MCF 10A (cell line): ENCODE measurements around the gene CEP350. TPM values are rescaled to one million over a fixed set of nuclear protein-coding genes. Genes with fewer than 3 reads are reported as not detected.

Experiments used
- BruUV-seq: library from RNA; stranded (reverse); fragments of 400-500 nt; replicated peaks from 2 replicates; lab custom pipeline; 2021; lab: Mats Ljungman, UMichigan
- CTCF ChIA-PET: fragments of 300-600 bp; sonication (Branson Sonifier 250); formaldehyde crosslinking; extraction: SDS; loops from one replicate; lab custom pipeline; 2021; ENCODE audit warnings: antibody characterized with exemption, inconsistent platforms; lab: Yijun Ruan, JAX
- POLR2A ChIA-PET: fragments of 300-600, 350-650 bp; sonication (Branson Sonifier 250); formaldehyde crosslinking; extraction: SDS; loops from one replicate; lab custom pipeline; 2020; ENCODE audit warnings: antibody characterized with exemption, inconsistent platforms; lab: Yijun Ruan, JAX
- DNase-seq: peaks from one replicate; pipeline ENCODE4 v3.0.0-alpha.2; 2018; ENCODE audit not compliant: unreplicated experiment
- H3K27ac Mint-ChIP-seq: one replicate; pipeline ENCODE4 v1.8.0; 2022; ENCODE audit warnings: mild to moderate bottlenecking, low read depth, mixed read lengths; ENCODE audit not compliant: unreplicated experiment
- H3K27me3 Mint-ChIP-seq: one replicate; pipeline ENCODE4 v1.8.0; 2022; ENCODE audit warnings: mixed read lengths; ENCODE audit not compliant: insufficient read depth, unreplicated experiment
- H3K36me3 Mint-ChIP-seq: one replicate; pipeline ENCODE4 v1.8.0; 2022; ENCODE audit warnings: mild to moderate bottlenecking, moderate library complexity, mixed read lengths; ENCODE audit not compliant: insufficient read depth, unreplicated experiment
- H3K4me1 Mint-ChIP-seq: one replicate; pipeline ENCODE4 v1.8.0; 2022; ENCODE audit warnings: mixed read lengths; ENCODE audit not compliant: insufficient read depth, unreplicated experiment
- H3K4me3 Mint-ChIP-seq: one replicate; pipeline ENCODE4 v1.8.0; 2022; ENCODE audit warnings: mild to moderate bottlenecking, moderate library complexity, mixed read lengths; ENCODE audit not compliant: unreplicated experiment
- H3K9me3 Mint-ChIP-seq: one replicate; pipeline ENCODE4 v1.8.0; 2022; ENCODE audit warnings: mixed read lengths; ENCODE audit not compliant: unreplicated experiment
- intact Hi-C: fragments of 100-400 bp; cut with micrococcal nuclease; formaldehyde crosslinking; loops from 2 replicates; pipeline ENCODE4 v1.14.1; 2022
- total RNA-seq: library from RNA; stranded (reverse); gene quantifications from 2 replicates; pipeline ENCODE4 v1.2.3, GENCODE V29; 2022
- TF ChIP-seq, protein P1 (sequence below): fragments of 200-600 bp; IDR thresholded peaks from one replicate; pipeline ENCODE4 v1.8.0; 2022; ENCODE audit warnings: antibody characterized with exemption, mild to moderate bottlenecking; ENCODE audit not compliant: unreplicated experiment

Gene CEP350
- total RNA-seq, 1 experiment from 2014 or later: 56.4 TPM

DNA sequence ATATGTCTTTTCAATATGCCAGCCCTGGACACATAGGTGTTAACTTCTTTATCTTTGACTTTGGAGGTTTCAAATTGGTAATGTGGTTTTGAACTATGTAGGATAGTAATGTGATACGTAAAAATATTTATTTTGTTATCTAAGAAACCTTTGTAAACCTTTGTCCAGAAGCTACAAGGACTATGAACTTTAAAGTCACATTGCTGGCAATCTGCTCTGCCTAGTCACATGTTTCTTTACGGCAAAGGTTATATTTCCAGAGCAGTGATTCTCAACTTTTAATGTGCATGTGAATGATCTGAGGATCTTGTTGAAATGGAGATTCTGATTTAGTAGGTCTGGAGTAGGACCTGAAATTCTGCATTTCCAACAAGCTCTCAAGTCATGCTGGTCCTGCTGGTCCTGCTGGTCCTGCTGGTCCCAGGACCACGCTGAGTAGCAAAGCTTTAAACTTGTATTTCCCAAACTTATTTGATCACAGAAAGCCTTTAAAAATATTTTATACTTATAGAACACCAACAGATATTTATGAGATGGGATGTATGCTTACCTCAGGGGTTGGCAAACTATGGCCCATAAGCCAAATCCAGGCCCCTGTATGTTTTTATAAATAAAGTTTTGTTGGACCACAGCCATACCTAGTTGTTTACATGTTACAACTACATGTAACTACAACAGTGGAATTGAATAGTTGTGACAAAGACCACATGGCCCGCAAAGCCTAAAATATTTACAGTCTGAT lies 142.1 kb downstream of the CEP350 start:
- TF ChIP-seq, protein P1, sequence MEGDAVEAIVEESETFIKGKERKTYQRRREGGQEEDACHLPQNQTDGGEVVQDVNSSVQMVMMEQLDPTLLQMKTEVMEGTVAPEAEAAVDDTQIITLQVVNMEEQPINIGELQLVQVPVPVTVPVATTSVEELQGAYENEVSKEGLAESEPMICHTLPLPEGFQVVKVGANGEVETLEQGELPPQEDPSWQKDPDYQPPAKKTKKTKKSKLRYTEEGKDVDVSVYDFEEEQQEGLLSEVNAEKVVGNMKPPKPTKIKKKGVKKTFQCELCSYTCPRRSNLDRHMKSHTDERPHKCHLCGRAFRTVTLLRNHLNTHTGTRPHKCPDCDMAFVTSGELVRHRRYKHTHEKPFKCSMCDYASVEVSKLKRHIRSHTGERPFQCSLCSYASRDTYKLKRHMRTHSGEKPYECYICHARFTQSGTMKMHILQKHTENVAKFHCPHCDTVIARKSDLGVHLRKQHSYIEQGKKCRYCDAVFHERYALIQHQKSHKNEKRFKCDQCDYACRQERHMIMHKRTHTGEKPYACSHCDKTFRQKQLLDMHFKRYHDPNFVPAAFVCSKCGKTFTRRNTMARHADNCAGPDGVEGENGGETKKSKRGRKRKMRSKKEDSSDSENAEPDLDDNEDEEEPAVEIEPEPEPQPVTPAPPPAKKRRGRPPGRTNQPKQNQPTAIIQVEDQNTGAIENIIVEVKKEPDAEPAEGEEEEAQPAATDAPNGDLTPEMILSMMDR: no peak
- DNase-seq: no peak
- peaks cover 22% of the 10 kb centered on the region for H3K4me1 Mint-ChIP-seq
- H3K27me3 Mint-ChIP-seq: no peaks in the 10 kb centered on the region
- POLR2A ChIA-PET: interaction anchor here (0.7 to 1.6 kb wide), 5 partner anchors 10 to 282 kb away, joined by 3 to 6 read pairs (median 3); no protein-coding TSS in a partner anchor
- no peaks in the 10 kb centered on the region for H3K9me3 Mint-ChIP-seq
- H3K4me3 Mint-ChIP-seq: no peak overlapping the region
- intact Hi-C loops: loop anchor here (5.0 kb wide), 1 partner anchor 214 kb away; the partner anchor contains the start of gene TOR1AIP1
- BruUV-seq: no TSS peak
- H3K27ac Mint-ChIP-seq: no peak overlapping the region
- CTCF ChIA-PET: interaction anchor here (0.6 to 3.5 kb wide), 5 partner anchors 11 to 1097 kb away, joined by 3 to 29 read pairs (median 4); no protein-coding TSS in a partner anchor
- peaks cover 83% of the 10 kb centered on the region for H3K36me3 Mint-ChIP-seq

- BruUV-seq: no TSS peak
- CTCF ChIA-PET: interaction anchor here (0.6 to 3.5 kb wide), 5 partner anchors 11 to 1098 kb away, joined by 3 to 29 read pairs (median 4); no protein-coding TSS in a partner anchor
- Mint-ChIP-seq H3K4me1 (peaks cover 22% of the 10 kb centered on the region), H3K9me3 (no peaks in the 10 kb centered on the region), H3K27ac (no peak overlapping the region), H3K36me3 (peaks cover 81% of the 10 kb centered on the region), H3K27me3 (no peaks in the 10 kb centered on the region), H3K4me3 (no peak overlapping the region)
- POLR2A ChIA-PET: interaction anchor here (0.7 to 1.9 kb wide), 6 partner anchors 10 to 283 kb away, joined by 3 to 10 read pairs (median 4); no protein-coding TSS in a partner anchor
- TF ChIP-seq, protein P1: no peak
- intact Hi-C loops: loop anchor here (5.0 kb wide), 1 partner anchor 215 kb away; the partner anchor contains the start of gene TOR1AIP1
- DNase-seq: no peak
Observed at GRCh38 chr1:180097326-180097605, 142.7 kb downstream of the CEP350 start.

- H3K4me1 Mint-ChIP-seq: peaks cover 24% of the 10 kb centered on the region
- H3K4me3 Mint-ChIP-seq: no peak overlapping the region
- ChIA-PET CTCF (interaction anchor here (0.7 to 8.9 kb wide), 7 partner anchors 12 to 124 kb away, joined by 3 to 102 read pairs (median 6); no protein-coding TSS in a partner anchor), POLR2A (interaction anchor here (0.6 to 1.7 kb wide), 5 partner anchors 10 to 34 kb away, joined by 3 to 6 read pairs (median 3); no protein-coding TSS in a partner anchor)
- no peak overlapping the region for H3K27ac Mint-ChIP-seq
- H3K27me3 Mint-ChIP-seq: no peaks in the 10 kb centered on the region
- BruUV-seq: no TSS peak
- H3K9me3 Mint-ChIP-seq: no peaks in the 10 kb centered on the region
- DNase-seq: no peak
- TF ChIP-seq, protein P1: no peak
- H3K36me3 Mint-ChIP-seq: peaks cover 58% of the 10 kb centered on the region
- intact Hi-C loops: no loop called here
Observed at GRCh38 chr1:180101411-180101810, 146.8 kb downstream of the CEP350 start.

- Mint-ChIP-seq H3K4me1 (peaks cover 16% of the 10 kb centered on the region), H3K27ac (no peak overlapping the region), H3K36me3 (peaks cover 62% of the 10 kb centered on the region), H3K4me3 (no peak overlapping the region), H3K9me3 (no peaks in the 10 kb centered on the region), H3K27me3 (no peaks in the 10 kb centered on the region)
- intact Hi-C loops: no loop called here
- POLR2A ChIA-PET: interaction anchor here (1.4 kb wide), 1 partner anchor 14 kb away, joined by 3 read pairs; no protein-coding TSS in a partner anchor
- no TSS peak for BruUV-seq
- TF ChIP-seq, protein P1: no peak
- CTCF ChIA-PET: interaction anchor here (0.6 to 8.9 kb wide), 4 partner anchors 13 to 332 kb away, joined by 3 to 102 read pairs (median 4); no protein-coding TSS in a partner anchor
- DNase-seq: no peak
Observed at GRCh38 chr1:180103819-180104218, 149.2 kb downstream of the CEP350 start.
